ENCODE results near the gene UBTD1.

- TF ChIP-seq POLR2A (IDR thresholded peaks at IDR 0.05; ENCODE audit: low read length) (no peak), GATA1 (IDR thresholded peaks at IDR 0.05; ENCODE audit: low read depth, low read length) (no peak)
These were observed 43.7 kb downstream of the UBTD1 start for GRCh38 chr10:97542169-97543024.

All from erythroblast (primary cell).